Tibial nerve (tissue), 4 donors: Measurements from ENCODE around the gene THSD7B.

Experiments used
- CTCF ChIP-seq, 5 experiments: fragments of 200-600 bp in 3 of 5; fragments of 450-650 bp in 2 of 5; sonication (generic) in 3 of 5; IDR thresholded peaks; one replicate each; pipeline ENCODE4 v1.5.1; 2016 to 2019; ENCODE audit warnings: antibody characterized with exemption in 5 of 5, mild to moderate bottlenecking in 3 of 5, moderate library complexity in 2 of 5
- EP300 ChIP-seq, 2 donors: sonication (generic); formaldehyde crosslinking; IDR thresholded peaks; one replicate each; pipeline ENCODE4 v1.6.1; 2017; ENCODE audit warnings: antibody characterized with exemption in 2 of 2, mild to moderate bottlenecking in 1 of 2
- POLR2A ChIP-seq, 2 donors: fragments of 450-650 bp; IDR thresholded peaks; one replicate each; pipeline ENCODE4 v1.6.1; 2017; ENCODE audit warnings: antibody characterized with exemption in 2 of 2, mild to moderate bottlenecking in 2 of 2, moderate library complexity in 2 of 2

DNA sequence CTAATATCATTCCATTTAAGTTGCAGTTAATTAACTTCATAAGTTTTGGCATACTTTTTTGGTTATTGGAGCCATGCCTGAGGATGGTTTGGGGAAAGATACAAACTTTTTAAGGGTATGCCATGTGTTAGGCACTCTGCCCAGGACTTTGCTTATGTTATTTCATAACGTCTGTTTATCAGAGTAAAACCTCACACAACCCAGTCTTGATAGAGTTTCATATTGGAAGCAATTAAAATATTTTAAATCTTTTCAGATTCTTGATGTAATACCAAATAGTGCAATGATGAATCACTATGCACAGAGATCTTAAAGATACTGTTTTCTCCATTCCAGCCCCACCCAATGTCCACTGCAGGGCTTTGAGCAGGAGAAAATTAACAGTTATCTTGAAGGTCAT is 669.8 kb downstream of the THSD7B start:
- no peak for TF ChIP-seq EP300 (IDR thresholded peaks at IDR 0.05)
- no peak for TF ChIP-seq CTCF (IDR thresholded peaks at IDR 0.05)
- no peak for TF ChIP-seq POLR2A (IDR thresholded peaks at IDR 0.05)
